ENCODE data around the gene KIFBP.

The KIFBP gene

DNA sequence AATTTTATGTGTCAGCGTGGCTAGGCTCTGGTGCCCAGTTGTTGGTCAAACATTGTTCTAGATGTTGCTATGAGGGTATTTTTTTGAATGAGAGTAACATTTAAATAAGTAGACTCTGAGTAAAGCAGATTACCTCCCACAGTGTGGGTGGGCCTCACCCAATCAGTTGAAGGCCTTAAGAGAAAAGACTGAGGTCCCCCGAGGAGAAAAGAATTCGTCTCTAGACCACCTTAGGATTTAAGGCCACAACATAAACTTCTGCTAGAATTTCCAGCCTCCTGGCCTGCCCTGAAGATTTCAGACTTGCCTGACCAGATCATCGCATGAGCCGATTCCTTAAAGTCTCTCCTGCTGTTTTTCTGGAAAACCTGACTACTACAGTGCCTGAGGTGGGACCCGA lies 54.2 kb downstream of the KIFBP start:
- Histone ChIP-seq H3K27me3 (ENCODE audit: low read length) (no peaks in the 10 kb centered on the region), H3K9me3 (ENCODE audit: insufficient read depth, low read length) (no peaks in the 10 kb centered on the region), H3K79me2 (ENCODE audit: insufficient read depth, low read length) (no peaks in the 10 kb centered on the region), H3K9ac (ENCODE audit: low read length) (no peak overlapping the region), H3K9me2 (replicated peaks; ENCODE audit: insufficient read depth, low read length) (no peaks in the 10 kb centered on the region), H3K4me2 (ENCODE audit: low read depth, low read length, poor library complexity, severe bottlenecking) (no peak overlapping the region), H4K20me1 (ENCODE audit: low read depth, low read length) (no peaks in the 10 kb centered on the region), H3K4me3 (ENCODE audit: insufficient read depth, low read length, poor library complexity, severe bottlenecking) (no peak overlapping the region), H3F3A (ENCODE audit: insufficient read depth) (no peaks in the 10 kb centered on the region), H3K27ac (ENCODE audit: low read depth, low read length) (no peak overlapping the region), H2AFZ (ENCODE audit: low read depth, low read length, severe bottlenecking) (no peak overlapping the region), H3K36me3 (ENCODE audit: low read length) (no peaks in the 10 kb centered on the region)
- TF ChIP-seq, protein P1, sequence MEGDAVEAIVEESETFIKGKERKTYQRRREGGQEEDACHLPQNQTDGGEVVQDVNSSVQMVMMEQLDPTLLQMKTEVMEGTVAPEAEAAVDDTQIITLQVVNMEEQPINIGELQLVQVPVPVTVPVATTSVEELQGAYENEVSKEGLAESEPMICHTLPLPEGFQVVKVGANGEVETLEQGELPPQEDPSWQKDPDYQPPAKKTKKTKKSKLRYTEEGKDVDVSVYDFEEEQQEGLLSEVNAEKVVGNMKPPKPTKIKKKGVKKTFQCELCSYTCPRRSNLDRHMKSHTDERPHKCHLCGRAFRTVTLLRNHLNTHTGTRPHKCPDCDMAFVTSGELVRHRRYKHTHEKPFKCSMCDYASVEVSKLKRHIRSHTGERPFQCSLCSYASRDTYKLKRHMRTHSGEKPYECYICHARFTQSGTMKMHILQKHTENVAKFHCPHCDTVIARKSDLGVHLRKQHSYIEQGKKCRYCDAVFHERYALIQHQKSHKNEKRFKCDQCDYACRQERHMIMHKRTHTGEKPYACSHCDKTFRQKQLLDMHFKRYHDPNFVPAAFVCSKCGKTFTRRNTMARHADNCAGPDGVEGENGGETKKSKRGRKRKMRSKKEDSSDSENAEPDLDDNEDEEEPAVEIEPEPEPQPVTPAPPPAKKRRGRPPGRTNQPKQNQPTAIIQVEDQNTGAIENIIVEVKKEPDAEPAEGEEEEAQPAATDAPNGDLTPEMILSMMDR (IDR thresholded peaks at IDR 0.05; ENCODE audit: insufficient read depth, low read length, poor library complexity, severe bottlenecking) = no peak
- no peak for TF ChIP-seq EZH2phosphoT487 (conservative IDR thresholded peaks at IDR 0.05; ENCODE audit: low read length)

DNA sequence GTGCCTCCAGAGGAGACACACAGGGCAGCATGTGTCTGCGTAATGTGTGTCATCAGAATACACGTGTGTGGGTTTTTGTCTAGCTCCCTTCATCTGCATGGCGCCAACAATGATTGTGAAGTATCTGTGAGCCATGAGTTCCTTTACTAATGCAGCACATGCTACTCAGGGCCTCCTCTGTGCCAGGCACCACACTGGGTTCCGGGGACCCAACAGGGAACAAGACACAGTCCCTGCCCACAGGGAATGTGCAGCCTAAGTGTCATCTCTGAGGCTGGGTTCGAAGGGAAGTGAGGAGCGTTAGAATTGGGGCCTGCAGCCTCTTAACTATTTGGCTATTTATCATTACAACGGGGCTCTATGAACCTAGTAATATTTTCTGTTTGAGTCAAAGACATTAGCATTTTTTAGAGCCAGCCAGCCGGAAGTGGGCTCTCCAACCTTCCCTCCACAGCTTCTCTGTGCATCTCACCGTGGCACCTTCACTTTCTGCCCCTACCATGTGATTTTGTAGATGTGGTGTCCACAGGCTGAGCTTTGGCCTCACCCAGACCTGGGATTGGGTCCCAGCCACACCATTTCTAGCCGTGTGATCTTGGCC lies 55.4 kb downstream of the KIFBP start:
- Histone ChIP-seq H3K9me3 (ENCODE audit: insufficient read depth, low read length) (no peaks in the 10 kb centered on the region), H3K79me2 (ENCODE audit: insufficient read depth, low read length) (no peaks in the 10 kb centered on the region), H3K27me3 (ENCODE audit: low read length) (no peaks in the 10 kb centered on the region), H3K4me3 (ENCODE audit: insufficient read depth, low read length, poor library complexity, severe bottlenecking) (no peak overlapping the region), H3K9ac (ENCODE audit: low read length) (no peak overlapping the region), H3K4me2 (ENCODE audit: low read depth, low read length, poor library complexity, severe bottlenecking) (no peak overlapping the region), H3K36me3 (ENCODE audit: low read length) (no peaks in the 10 kb centered on the region), H2AFZ (ENCODE audit: low read depth, low read length, severe bottlenecking) (peak overlapping the region; percentile 85), H4K20me1 (ENCODE audit: low read depth, low read length) (no peaks in the 10 kb centered on the region), H3F3A (ENCODE audit: insufficient read depth) (no peaks in the 10 kb centered on the region), H3K27ac (ENCODE audit: low read depth, low read length) (no peak overlapping the region), H3K9me2 (replicated peaks; ENCODE audit: insufficient read depth, low read length) (no peaks in the 10 kb centered on the region)
- TF ChIP-seq, protein P1 (IDR thresholded peaks at IDR 0.05; ENCODE audit: insufficient read depth, low read length, poor library complexity, severe bottlenecking) = no peak
- TF ChIP-seq EZH2phosphoT487 (conservative IDR thresholded peaks at IDR 0.05; ENCODE audit: low read length) = no peak

DNA sequence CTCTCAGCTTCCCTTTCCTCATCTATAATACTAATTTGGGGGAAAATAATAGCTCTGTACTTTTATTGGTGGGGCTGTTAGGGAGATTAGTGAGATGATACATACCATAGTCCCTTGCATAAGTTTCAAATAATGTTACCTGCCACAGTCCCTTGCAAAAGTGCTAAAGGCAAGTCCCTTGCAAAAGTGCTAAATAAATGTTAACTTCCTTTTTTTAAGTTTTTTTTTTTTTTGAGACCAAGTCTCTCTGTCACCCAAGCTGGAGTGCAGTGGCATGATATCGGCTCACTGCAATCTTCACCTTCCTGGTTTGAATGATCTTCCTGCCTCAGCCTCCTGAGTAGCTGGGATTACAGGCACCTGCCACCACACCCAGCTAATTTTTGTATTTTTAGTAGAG lies 55.9 kb downstream of the KIFBP start:
- Histone ChIP-seq H2AFZ (ENCODE audit: low read depth, low read length, severe bottlenecking) (peak overlapping the region; percentile 85), H3K4me2 (ENCODE audit: low read depth, low read length, poor library complexity, severe bottlenecking) (no peak overlapping the region)

More for the DNA sequence above, 55.9 kb downstream of the KIFBP start:
- H3K9ac ChIP-seq (ENCODE audit: low read length) = no peak overlapping the region
- no peaks in the 10 kb centered on the region for H3K79me2 ChIP-seq (ENCODE audit: insufficient read depth, low read length)
- H3K4me3 ChIP-seq (ENCODE audit: insufficient read depth, low read length, poor library complexity, severe bottlenecking) = no peak overlapping the region
- TF ChIP-seq EZH2phosphoT487 (conservative IDR thresholded peaks at IDR 0.05; ENCODE audit: low read length) = no peak
- TF ChIP-seq, protein P1 (IDR thresholded peaks at IDR 0.05; ENCODE audit: insufficient read depth, low read length, poor library complexity, severe bottlenecking) = no peak
- H3K27me3 ChIP-seq (ENCODE audit: low read length) = no peaks in the 10 kb centered on the region
- no peaks in the 10 kb centered on the region for H3K9me3 ChIP-seq (ENCODE audit: insufficient read depth, low read length)
- no peaks in the 10 kb centered on the region for H3K36me3 ChIP-seq (ENCODE audit: low read length)
- H3K9me2 ChIP-seq (replicated peaks; ENCODE audit: insufficient read depth, low read length) = no peaks in the 10 kb centered on the region
- no peak overlapping the region for H3K27ac ChIP-seq (ENCODE audit: low read depth, low read length)
- no peaks in the 10 kb centered on the region for H3F3A ChIP-seq (ENCODE audit: insufficient read depth)
- H4K20me1 ChIP-seq (ENCODE audit: low read depth, low read length) = no peaks in the 10 kb centered on the region
